ENCODE data around the gene LRRC25. TPM values are rescaled to one million over a fixed set of nuclear protein-coding genes. Genes with fewer than 3 reads are reported as not detected.
A peak's percentile ranks its signal among the peaks of the same experiment; 100 is the strongest.

Gene LRRC25
- total RNA-seq, 1 donor from 2014 or later = not detected

GRCh38 chr19:18443831-18444230 is 46.4 kb upstream of the LRRC25 start:
- Histone ChIP-seq H3K4me3 (ENCODE audit: low read depth, low read length) (no peak overlapping the region), H3K36me3 (ENCODE audit: control insufficient read depth, insufficient read depth, low read length) (peaks cover 31% of the 10 kb centered on the region), H3K27me3 (ENCODE audit: control insufficient read depth, insufficient read depth, low read length) (no peaks in the 10 kb centered on the region)
- DNase-seq (ENCODE audit: low read depth) = no peak
- no peak for FAIRE-seq
- TF ChIP-seq CTCF (IDR thresholded peaks at IDR 0.05; ENCODE audit: insufficient read depth, low read length, severe bottlenecking) = no peak

GRCh38 chr19:18443406-18443805 is 46.0 kb upstream of the LRRC25 start:
- no peak for DNase-seq (ENCODE audit: low read depth)
- Histone ChIP-seq H3K4me3 (ENCODE audit: low read depth, low read length) (no peak overlapping the region), H3K27me3 (ENCODE audit: control insufficient read depth, insufficient read depth, low read length) (no peaks in the 10 kb centered on the region), H3K36me3 (ENCODE audit: control insufficient read depth, insufficient read depth, low read length) (peaks cover 30% of the 10 kb centered on the region)
- TF ChIP-seq CTCF (IDR thresholded peaks at IDR 0.05; ENCODE audit: insufficient read depth, low read length, severe bottlenecking) = no peak
- no peak for FAIRE-seq

GRCh38 chr19:18442941-18443340 is 45.5 kb upstream of the LRRC25 start:
- Histone ChIP-seq H3K4me3 (ENCODE audit: low read depth, low read length) (no peak overlapping the region), H3K36me3 (ENCODE audit: control insufficient read depth, insufficient read depth, low read length) (peaks cover 29% of the 10 kb centered on the region), H3K27me3 (ENCODE audit: control insufficient read depth, insufficient read depth, low read length) (no peaks in the 10 kb centered on the region)
- no peak for FAIRE-seq
- DNase-seq (ENCODE audit: low read depth) = no peak
- no peak for TF ChIP-seq CTCF (IDR thresholded peaks at IDR 0.05; ENCODE audit: insufficient read depth, low read length, severe bottlenecking)

DNA sequence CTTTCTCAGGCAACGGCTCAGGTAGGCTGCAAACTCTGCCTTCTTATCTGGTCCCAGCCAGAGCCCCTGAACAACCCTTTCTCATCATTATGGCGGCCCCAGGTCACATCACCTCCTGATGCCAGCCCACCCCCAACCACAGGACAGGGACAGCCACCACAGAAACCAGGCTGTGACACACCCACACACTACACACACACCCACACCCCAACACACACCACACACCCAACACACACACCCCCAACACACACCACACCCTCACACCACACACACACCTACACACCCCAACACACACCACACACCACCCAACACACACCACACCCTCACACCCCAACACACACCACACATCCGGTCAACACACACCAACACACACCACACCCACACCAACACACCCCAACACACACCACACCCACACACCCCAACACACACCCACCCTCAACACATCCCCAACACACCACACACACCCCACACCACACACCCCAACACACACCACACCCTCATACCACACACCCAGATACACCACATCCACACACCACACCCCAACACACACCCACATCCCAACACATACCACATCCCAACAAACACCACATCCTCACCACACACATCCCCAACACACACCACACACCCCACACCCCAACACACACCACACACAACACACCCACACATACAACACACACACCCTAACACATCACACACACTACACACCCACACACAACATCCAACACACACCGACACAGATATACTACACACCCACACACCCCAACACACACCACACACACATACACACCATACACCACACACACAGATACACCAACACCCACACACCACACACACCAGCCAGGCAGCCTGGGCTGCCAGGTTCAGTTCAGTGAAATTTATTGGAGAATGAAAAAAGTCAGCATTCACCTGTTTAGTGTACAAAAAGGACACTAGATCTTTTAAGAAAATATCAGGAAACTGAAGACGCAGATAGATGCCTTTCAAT is 44.7 kb upstream of the LRRC25 start:
- no peak overlapping the region for H3K4me3 ChIP-seq (ENCODE audit: low read depth, low read length)
- FAIRE-seq = peak; percentile 93
- no peak for DNase-seq (ENCODE audit: low read depth)
- TF ChIP-seq CTCF (IDR thresholded peaks at IDR 0.05; ENCODE audit: insufficient read depth, low read length, severe bottlenecking) = no peak
- H3K36me3 ChIP-seq (ENCODE audit: control insufficient read depth, insufficient read depth, low read length) = peaks cover 26% of the 10 kb centered on the region
- H3K27me3 ChIP-seq (ENCODE audit: control insufficient read depth, insufficient read depth, low read length) = no peaks in the 10 kb centered on the region

DNA sequence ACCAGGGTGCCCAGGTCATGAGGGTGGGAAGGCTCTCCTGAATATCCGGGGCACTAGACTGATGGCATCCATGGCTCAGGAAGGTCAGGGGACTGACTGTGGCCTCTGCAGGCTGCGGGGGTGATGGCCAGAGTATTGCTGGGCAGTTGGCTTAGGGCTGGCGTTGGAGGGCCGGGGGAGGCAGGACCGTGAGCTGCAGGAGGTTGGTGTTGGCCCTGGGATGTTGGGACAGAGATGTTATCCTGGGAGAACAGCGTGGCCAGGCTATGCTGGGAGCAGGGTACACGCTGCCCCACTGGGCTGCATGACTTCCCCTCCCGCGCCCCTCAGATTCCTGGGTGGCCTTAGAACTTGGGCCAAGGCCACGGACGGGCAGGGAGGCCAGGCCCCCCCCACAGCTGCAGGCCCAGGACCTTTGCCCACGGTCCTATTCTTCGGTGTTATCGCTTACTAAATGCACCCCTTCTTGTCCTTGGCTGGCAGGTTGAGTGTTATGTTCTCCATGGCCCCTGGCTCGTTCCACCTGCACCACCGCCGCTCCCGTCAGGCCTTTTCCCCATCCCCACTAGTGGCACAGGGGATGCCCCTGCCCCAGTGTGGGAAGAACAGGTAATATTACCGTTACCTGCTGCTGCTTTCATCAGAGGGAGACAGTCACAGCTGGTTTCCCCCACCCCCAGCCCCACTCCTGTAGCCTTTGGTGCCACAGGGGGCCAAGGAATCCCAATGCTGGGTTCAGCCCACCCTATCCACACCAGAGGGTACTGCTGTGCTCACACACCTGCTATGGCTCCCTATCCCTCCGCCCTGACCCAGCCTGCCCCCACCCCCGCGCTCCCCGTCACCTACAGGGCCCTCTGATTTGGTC is 43.7 kb upstream of the LRRC25 start:
- no peak for TF ChIP-seq CTCF (IDR thresholded peaks at IDR 0.05; ENCODE audit: insufficient read depth, low read length, severe bottlenecking)
- H3K4me3 ChIP-seq (ENCODE audit: low read depth, low read length) = no peak overlapping the region
- H3K27me3 ChIP-seq (ENCODE audit: control insufficient read depth, insufficient read depth, low read length) = no peaks in the 10 kb centered on the region
- H3K36me3 ChIP-seq (ENCODE audit: control insufficient read depth, insufficient read depth, low read length) = peaks cover 22% of the 10 kb centered on the region
- no peak for FAIRE-seq
- DNase-seq (ENCODE audit: low read depth) = no peak

Measured in bronchial epithelial cell (primary cell).